Nephron progenitor cell (in vitro differentiated cells): ENCODE measurements around the gene CA14.

Experiments
- DNase-seq: peaks from one replicate; pipeline ENCODE4 v3.0.0; 2021
- H3K27ac Mint-ChIP-seq: 2 replicates; pipeline ENCODE4 v1.8.0; 2021; ENCODE audit warnings: mild to moderate bottlenecking, moderate library complexity, mixed read lengths
- H3K27me3 Mint-ChIP-seq: 2 replicates; pipeline ENCODE4 v1.8.0; 2021; ENCODE audit warnings: mild to moderate bottlenecking, low read depth, mixed read lengths; ENCODE audit not compliant: poor library complexity
- H3K36me3 Mint-ChIP-seq: 2 replicates; pipeline ENCODE4 v1.8.0; 2021; ENCODE audit warnings: low read depth, mixed read lengths
- H3K4me1 Mint-ChIP-seq: 2 replicates; pipeline ENCODE4 v1.8.0; 2021; ENCODE audit warnings: mixed read lengths
- H3K4me3 Mint-ChIP-seq: 2 replicates; pipeline ENCODE4 v1.8.0; 2021; ENCODE audit warnings: mild to moderate bottlenecking, moderate library complexity, mixed read lengths
- H3K9me3 Mint-ChIP-seq: 2 replicates; pipeline ENCODE4 v1.8.0; 2021; ENCODE audit warnings: mild to moderate bottlenecking, moderate library complexity, mixed read lengths
- CTCF ChIP-seq: fragments of 200-600 bp; sonication (generic); IDR thresholded peaks from 2 replicates; pipeline ENCODE4 v1.5.0; 2021; ENCODE audit warnings: antibody characterized with exemption

CA14 gene

GRCh38 chr1:150282558-150282958, 25.0 kb downstream of the CA14 start:
- peaks cover 44% of the 10 kb centered on the region for H3K4me1 Mint-ChIP-seq
- H3K27ac Mint-ChIP-seq: no peak overlapping the region
- peak overlapping the region; percentile 92 for H3K4me3 Mint-ChIP-seq
- peaks cover 73% of the 10 kb centered on the region for H3K36me3 Mint-ChIP-seq
- H3K27me3 Mint-ChIP-seq: peaks cover 49% of the 10 kb centered on the region
- DNase-seq: no peak
- H3K9me3 Mint-ChIP-seq: no peaks in the 10 kb centered on the region
- TF ChIP-seq CTCF: no peak

GRCh38 chr1:150283260-150283659, 25.7 kb downstream of the CA14 start:
- Mint-ChIP-seq H3K4me1 (peaks cover 44% of the 10 kb centered on the region), H3K36me3 (peaks cover 72% of the 10 kb centered on the region), H3K4me3 (peak overlapping the region; percentile 92), H3K27me3 (peaks cover 50% of the 10 kb centered on the region), H3K27ac (no peak overlapping the region), H3K9me3 (no peaks in the 10 kb centered on the region)
- DNase-seq: no peak
- no peak for TF ChIP-seq CTCF

- peaks cover 18% of the 10 kb centered on the region for H3K4me1 Mint-ChIP-seq
- peaks cover 45% of the 10 kb centered on the region for H3K36me3 Mint-ChIP-seq
- no peak overlapping the region for H3K4me3 Mint-ChIP-seq
- peaks cover 39% of the 10 kb centered on the region for H3K27me3 Mint-ChIP-seq
- DNase-seq: no peak
- no peak overlapping the region for H3K27ac Mint-ChIP-seq
- no peaks in the 10 kb centered on the region for H3K9me3 Mint-ChIP-seq
- no peak for TF ChIP-seq CTCF
These were observed 30.8 kb downstream of the CA14 start for GRCh38 chr1:150288382-150288781.

- no peaks in the 10 kb centered on the region for H3K9me3 Mint-ChIP-seq
- no peak overlapping the region for H3K27ac Mint-ChIP-seq
- H3K36me3 Mint-ChIP-seq: peaks cover 41% of the 10 kb centered on the region
- peaks cover 35% of the 10 kb centered on the region for H3K27me3 Mint-ChIP-seq
- DNase-seq: no peak
- no peak for TF ChIP-seq CTCF
- peaks cover 18% of the 10 kb centered on the region for H3K4me1 Mint-ChIP-seq
- no peak overlapping the region for H3K4me3 Mint-ChIP-seq
These were observed 31.2 kb downstream of the CA14 start for GRCh38 chr1:150288822-150289221.

- peak; percentile 74 for DNase-seq
- Mint-ChIP-seq H3K4me3 (peak within 1 kb of the TSS; percentile 97), H3K27ac (peak within 1 kb of the TSS; percentile 93), H3K9me3 (no peaks in the 10 kb centered on the region), H3K4me1 (peaks cover 35% of the 10 kb centered on the region), H3K36me3 (peaks cover 31% of the 10 kb centered on the region), H3K27me3 (peaks cover 5% of the 10 kb centered on the region)
- TF ChIP-seq CTCF: no peak
These were observed 36.1 kb downstream of the CA14 start, which contains the start of gene MRPS21 for GRCh38 chr1:150293433-150294253. Gene MRPS21, plus strand, starts transcription at chr1:150293861. Its CDS starts 506 bp downstream, at chr1:150294367.

- Mint-ChIP-seq H3K27ac (peak overlapping the region; percentile 50), H3K9me3 (no peaks in the 10 kb centered on the region), H3K27me3 (no peaks in the 10 kb centered on the region), H3K4me3 (peak overlapping the region; percentile 97), H3K4me1 (peaks cover 35% of the 10 kb centered on the region), H3K36me3 (peaks cover 47% of the 10 kb centered on the region)
- no peak for DNase-seq
- TF ChIP-seq CTCF: no peak
These were observed 37.9 kb downstream of the CA14 start for GRCh38 chr1:150295476-150295875.
